Measurements from ENCODE around the gene MBNL1. TPM values are rescaled to one million over a fixed set of nuclear protein-coding genes. Genes with fewer than 3 reads are reported as not detected.
"Not testable (repeated sequence)": the region's sequence is repeated elsewhere in the genome, so short reads cannot be mapped to it uniquely, and the experiment has no call there.

Gene MBNL1
- total RNA-seq, 2 experiments from 2014 or later, result 446 to 447 TPM

GRCh38 chr3:152413240-152413639 lies 144.5 kb downstream of the MBNL1 start:
- Mint-ChIP-seq H3K9me3 (no peaks in the 10 kb centered on the region), H3K27ac (no peak overlapping the region), H3K4me1 (peaks cover 21% of the 10 kb centered on the region), H3K36me3 (peaks cover 49% of the 10 kb centered on the region), H3K4me3 (no peak overlapping the region), H3K27me3 (no peaks in the 10 kb centered on the region)
- POLR2A ChIA-PET, result interaction anchor here (1.0 kb wide), 1 partner anchor 17 kb away, joined by 3 read pairs; no protein-coding TSS in a partner anchor
- ATAC-seq (ENCODE audit: low read depth) (no peak), DNase-seq (no peak)

- peak overlapping the region; percentile 17 for H3K27ac Mint-ChIP-seq
- H3K4me1 Mint-ChIP-seq, result peaks cover 28% of the 10 kb centered on the region
- no peak overlapping the region for H3K4me3 Mint-ChIP-seq
- DNase-seq (no peak), ATAC-seq (ENCODE audit: low read depth) (no peak)
- peaks cover 76% of the 10 kb centered on the region for H3K36me3 Mint-ChIP-seq
- H3K9me3 Mint-ChIP-seq, result peaks cover 6% of the 10 kb centered on the region
- H3K27me3 Mint-ChIP-seq, result no peaks in the 10 kb centered on the region
- POLR2A ChIA-PET, result no interaction called here
Observed at GRCh38 chr3:152416808-152417580, 148.3 kb downstream of the MBNL1 start.

DNA sequence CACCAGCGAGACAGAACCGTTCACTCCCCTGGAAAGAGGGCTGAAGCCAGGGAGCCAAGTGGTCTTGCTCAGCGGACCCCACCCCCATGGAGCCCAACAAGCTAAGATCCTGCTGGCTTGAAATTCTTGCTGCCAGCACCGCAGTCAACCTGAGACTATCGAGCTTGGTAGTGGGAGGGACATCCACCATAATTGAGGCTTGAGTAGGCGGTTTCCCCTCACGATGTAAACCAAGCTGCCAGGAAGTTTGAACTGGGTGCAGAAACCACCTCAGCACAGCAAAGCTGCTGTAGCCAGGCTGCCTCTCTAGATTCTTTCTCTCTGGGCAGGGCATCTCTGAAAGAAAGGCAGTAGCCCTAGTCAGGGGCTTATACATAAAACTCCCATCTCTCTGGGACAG lies 151.0 kb downstream of the MBNL1 start:
- DNase-seq, result no peak
- Mint-ChIP-seq H3K36me3 (peaks cover 93% of the 10 kb centered on the region), H3K9me3 (peaks cover 12% of the 10 kb centered on the region), H3K27me3 (no peaks in the 10 kb centered on the region), H3K27ac (peak overlapping the region; percentile 27), H3K4me3 (no peak overlapping the region), H3K4me1 (peaks cover 32% of the 10 kb centered on the region)
- POLR2A ChIA-PET, result no interaction called here
- ATAC-seq (ENCODE audit: low read depth), result peak; percentile 60

DNA sequence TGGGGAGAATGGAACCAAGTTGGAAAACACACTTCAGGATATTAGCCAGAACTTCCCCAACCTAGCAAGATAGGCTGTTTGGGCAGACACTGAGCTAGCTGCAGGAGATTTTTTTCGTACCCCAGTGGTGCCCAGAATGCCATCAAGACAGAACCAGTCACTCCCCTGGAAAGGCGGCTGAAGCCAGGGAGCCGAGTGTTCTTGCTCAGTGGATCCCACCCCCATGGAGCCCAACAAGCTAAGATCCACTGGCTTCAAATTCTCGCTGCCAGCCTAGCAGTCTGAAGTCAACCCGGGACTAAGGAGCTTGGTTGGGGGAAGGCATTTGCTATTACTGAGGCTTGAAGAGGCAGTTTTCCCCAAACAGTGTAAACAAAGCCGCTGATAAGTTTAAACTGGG lies 152.4 kb downstream of the MBNL1 start:
- peaks cover 39% of the 10 kb centered on the region for H3K4me1 Mint-ChIP-seq
- H3K27me3 Mint-ChIP-seq, result no peaks in the 10 kb centered on the region
- H3K4me3 Mint-ChIP-seq, result no peak overlapping the region
- H3K36me3 Mint-ChIP-seq, result peaks cover 90% of the 10 kb centered on the region
- ATAC-seq (ENCODE audit: low read depth), result no peak
- DNase-seq, result no peak
- POLR2A ChIA-PET, result no interaction called here
- peak overlapping the region; percentile 30 for H3K27ac Mint-ChIP-seq
- H3K9me3 Mint-ChIP-seq, result peaks cover 12% of the 10 kb centered on the region

DNA sequence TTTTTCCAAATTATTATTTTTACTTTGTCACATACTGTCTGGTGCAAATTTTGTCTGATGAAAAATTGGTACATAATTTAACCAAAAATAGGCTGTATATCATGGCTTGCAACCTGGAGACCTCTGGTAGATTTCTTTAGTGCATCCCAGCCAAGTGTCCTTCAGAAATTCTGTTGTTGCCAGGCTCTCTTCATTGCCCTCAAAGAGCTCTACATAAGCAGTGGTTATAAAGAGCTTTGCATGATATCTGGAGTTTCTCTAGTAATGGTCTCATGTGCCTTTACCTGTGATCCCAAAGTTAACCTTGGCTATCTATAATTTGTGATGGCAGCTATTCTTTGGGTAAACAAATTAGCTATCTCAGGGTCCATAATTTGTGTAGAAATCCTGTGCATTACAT lies 157.7 kb downstream of the MBNL1 start:
- Mint-ChIP-seq H3K27ac (no peak overlapping the region), H3K27me3 (no peaks in the 10 kb centered on the region), H3K36me3 (peaks cover 58% of the 10 kb centered on the region), H3K9me3 (peaks cover 9% of the 10 kb centered on the region), H3K4me1 (peaks cover 30% of the 10 kb centered on the region), H3K4me3 (no peak overlapping the region)
- no peak for DNase-seq
- ATAC-seq (ENCODE audit: low read depth), result no peak
- POLR2A ChIA-PET, result no interaction called here

- DNase-seq (no peak), ATAC-seq (ENCODE audit: low read depth) (no peak)
- Mint-ChIP-seq H3K9me3 (no peaks in the 10 kb centered on the region), H3K4me3 (no peak overlapping the region), H3K36me3 (peaks cover 52% of the 10 kb centered on the region), H3K4me1 (peaks cover 21% of the 10 kb centered on the region), H3K27me3 (no peaks in the 10 kb centered on the region), H3K27ac (no peak overlapping the region)
- POLR2A ChIA-PET, result no interaction called here
Observed at GRCh38 chr3:152428577-152428976, 159.8 kb downstream of the MBNL1 start.

- Mint-ChIP-seq H3K4me3 (no peak overlapping the region), H3K27ac (no peak overlapping the region), H3K4me1 (peaks cover 19% of the 10 kb centered on the region), H3K36me3 (peaks cover 53% of the 10 kb centered on the region), H3K9me3 (peaks cover 3% of the 10 kb centered on the region), H3K27me3 (no peaks in the 10 kb centered on the region)
- POLR2A ChIA-PET, result interaction anchor here (1.1 kb wide), 1 partner anchor 17 kb away, joined by 3 read pairs; no protein-coding TSS in a partner anchor
- ATAC-seq (ENCODE audit: low read depth) (no peak), DNase-seq (no peak)
Observed at GRCh38 chr3:152430223-152431002, 161.7 kb downstream of the MBNL1 start.

- POLR2A ChIA-PET, result no interaction called here
- peaks cover 32% of the 10 kb centered on the region for H3K4me1 Mint-ChIP-seq
Observed at GRCh38 chr3:152434142-152434541, 165.4 kb downstream of the MBNL1 start.

DNA sequence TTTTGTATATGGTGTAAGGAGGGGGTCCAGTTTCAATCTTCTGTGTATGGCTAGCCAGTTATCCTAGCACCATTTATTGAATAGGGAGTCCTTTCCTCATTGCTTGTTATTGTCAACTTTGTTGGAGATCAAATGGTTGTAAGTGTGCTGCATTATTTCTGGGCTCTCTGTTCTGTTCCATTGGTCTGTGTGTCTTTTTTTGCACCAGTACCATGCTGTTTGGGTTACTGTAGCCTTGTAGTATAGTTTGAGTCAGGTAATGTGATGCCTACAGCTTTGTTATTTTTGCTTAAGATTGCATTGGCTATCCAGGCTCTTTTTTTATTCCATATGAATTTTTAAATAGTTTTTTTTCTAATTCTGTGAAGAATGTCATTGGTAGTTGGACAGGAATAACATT lies 166.5 kb downstream of the MBNL1 start:
- Mint-ChIP-seq H3K4me1 (peaks cover 36% of the 10 kb centered on the region), H3K36me3 (peaks cover 60% of the 10 kb centered on the region)
- H3K27me3 Mint-ChIP-seq; H3K9me3 Mint-ChIP-seq; DNase-seq; H3K27ac Mint-ChIP-seq; ATAC-seq (ENCODE audit: low read depth); POLR2A ChIA-PET; H3K4me3 Mint-ChIP-seq: not testable (repeated sequence)

More at GRCh38 chr3:152434142-152434541, 165.4 kb downstream of the MBNL1 start:
- Mint-ChIP-seq H3K27ac (no peak overlapping the region), H3K27me3 (no peaks in the 10 kb centered on the region), H3K4me3 (no peak overlapping the region), H3K36me3 (peaks cover 58% of the 10 kb centered on the region), H3K9me3 (peaks cover 3% of the 10 kb centered on the region)
- ATAC-seq (ENCODE audit: low read depth), result peak; percentile 28
- DNase-seq, result no peak

DNA sequence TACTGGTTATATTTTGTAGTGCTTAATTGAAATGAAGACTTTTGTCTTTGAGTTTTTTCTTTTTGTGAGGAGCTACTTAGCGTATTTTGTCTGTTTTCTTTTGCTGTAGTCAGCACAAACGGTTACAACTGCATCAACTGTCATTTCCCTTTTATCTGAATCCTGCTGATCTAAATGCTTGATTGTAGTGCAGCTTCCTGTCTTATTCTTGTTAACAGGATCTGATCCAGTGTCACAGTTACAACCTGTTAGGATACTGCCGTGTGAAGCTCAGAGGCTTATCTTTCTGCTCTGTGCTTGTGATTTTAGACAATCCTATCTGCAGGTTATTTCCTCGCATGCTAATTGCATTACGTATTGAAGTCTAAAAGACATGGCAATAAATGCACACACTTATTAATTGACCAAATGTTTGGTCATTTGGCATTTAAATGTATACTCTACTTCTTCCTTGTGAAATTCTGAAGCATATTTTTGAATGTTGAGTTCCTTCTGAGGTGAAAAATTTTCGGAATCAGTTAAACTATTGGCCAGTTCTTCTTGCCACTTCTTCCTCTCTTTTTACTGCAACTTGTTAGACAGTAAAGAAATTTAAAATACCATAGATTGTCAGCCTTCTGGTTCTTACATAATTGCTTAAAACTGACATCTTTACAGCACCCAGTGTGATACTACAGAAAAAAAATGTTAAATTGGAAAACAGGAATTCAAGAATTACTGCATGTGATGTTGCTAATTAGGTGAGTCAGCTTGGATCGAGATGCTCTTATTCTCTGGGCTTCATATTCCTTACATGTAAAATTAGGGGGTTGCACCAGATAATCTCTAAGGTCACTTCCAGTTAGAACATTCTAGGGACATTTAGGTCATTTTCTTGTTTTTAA lies 168.2 kb downstream of the MBNL1 start:
- Mint-ChIP-seq H3K4me1 (peaks cover 39% of the 10 kb centered on the region), H3K27me3 (no peaks in the 10 kb centered on the region), H3K36me3 (peaks cover 54% of the 10 kb centered on the region), H3K27ac (peak overlapping the region; percentile 48), H3K4me3 (no peak overlapping the region), H3K9me3 (peaks cover 3% of the 10 kb centered on the region)
- no peak for ATAC-seq (ENCODE audit: low read depth)
- DNase-seq, result no peak
- POLR2A ChIA-PET, result interaction anchor here (0.6 kb wide), 1 partner anchor 126 kb away, joined by 9 read pairs; no protein-coding TSS in a partner anchor

DNA sequence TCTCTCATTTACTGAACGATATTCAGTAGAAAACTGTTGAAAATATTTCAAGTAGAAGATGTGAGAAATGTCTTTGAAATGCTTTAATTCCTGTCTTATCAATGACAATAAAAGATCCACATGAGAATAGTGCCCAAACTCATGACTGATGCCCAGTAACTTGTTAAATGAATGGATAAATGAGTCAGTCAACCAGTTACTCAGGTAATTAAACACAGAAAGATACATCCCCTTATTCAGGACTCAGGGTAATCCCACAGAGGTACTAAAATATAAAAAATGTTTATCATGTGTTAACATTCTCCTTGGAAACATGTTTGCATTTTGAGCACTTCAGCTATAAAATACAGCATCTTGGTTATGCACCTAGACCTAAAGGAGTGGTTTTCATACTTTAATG lies 169.5 kb downstream of the MBNL1 start:
- Mint-ChIP-seq H3K4me1 (peaks cover 43% of the 10 kb centered on the region), H3K9me3 (peaks cover 3% of the 10 kb centered on the region), H3K4me3 (no peak overlapping the region), H3K27me3 (no peaks in the 10 kb centered on the region), H3K27ac (no peak overlapping the region), H3K36me3 (peaks cover 44% of the 10 kb centered on the region)
- ATAC-seq (ENCODE audit: low read depth), result no peak
- no peak for DNase-seq
- POLR2A ChIA-PET, result no interaction called here

DNA sequence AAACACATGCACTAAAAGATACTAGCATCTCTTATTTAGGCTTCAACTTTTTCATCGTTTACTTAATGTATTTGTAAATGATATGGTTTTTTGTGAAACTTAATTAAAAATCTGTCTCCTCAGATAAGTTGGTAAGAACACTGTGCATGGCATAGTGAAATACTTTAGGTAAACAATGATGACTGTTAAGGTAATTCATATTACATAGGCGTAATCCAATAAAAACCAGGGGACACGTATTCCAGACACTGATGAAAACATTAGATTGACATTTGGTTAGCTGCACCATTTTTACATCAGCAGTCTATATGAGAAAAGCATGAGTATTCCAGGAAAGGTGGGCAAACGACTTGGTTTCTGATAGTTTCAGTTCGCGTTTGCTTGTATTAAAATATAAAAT lies 170.0 kb downstream of the MBNL1 start:
- DNase-seq, result no peak
- Mint-ChIP-seq H3K4me3 (no peak overlapping the region), H3K27ac (no peak overlapping the region), H3K27me3 (no peaks in the 10 kb centered on the region), H3K4me1 (peaks cover 45% of the 10 kb centered on the region), H3K36me3 (peaks cover 42% of the 10 kb centered on the region), H3K9me3 (peaks cover 3% of the 10 kb centered on the region)
- ATAC-seq (ENCODE audit: low read depth), result no peak
- POLR2A ChIA-PET, result no interaction called here

- DNase-seq; POLR2A ChIA-PET; H3K4me3 Mint-ChIP-seq; ATAC-seq (ENCODE audit: low read depth); H3K27ac Mint-ChIP-seq; H3K27me3 Mint-ChIP-seq; H3K9me3 Mint-ChIP-seq: not testable (repeated sequence)
- H3K4me1 Mint-ChIP-seq, result peaks cover 44% of the 10 kb centered on the region
- H3K36me3 Mint-ChIP-seq, result peaks cover 28% of the 10 kb centered on the region
Observed at GRCh38 chr3:152440243-152440642, 171.5 kb downstream of the MBNL1 start.

Measured in activated naive CD8-positive, alpha-beta T cell treated with anti-CD3 and anti-CD28 coated beads, Interleukin-2, amount 10 ng/mL, durations not matched to agents 7 days and 5 days (primary cell).